Activated naive CD4-positive, alpha-beta T cell treated with anti-CD3 and anti-CD28 coated beads for 36 hours (primary cell): ENCODE measurements around the gene ZCCHC8. TPM values are rescaled to one million over a fixed set of nuclear protein-coding genes. Genes with fewer than 3 reads are reported as not detected.
A peak's percentile ranks its signal among the peaks of the same experiment; 100 is the strongest.
"Not testable (repeated sequence)": the region's sequence is repeated elsewhere in the genome, so short reads cannot be mapped to it uniquely, and the experiment has no call there.

Experiments used
- CTCF ChIA-PET: fragments of 350-600 bp; sonication (Branson Sonifier 250); formaldehyde crosslinking; loops from one replicate; lab custom pipeline; 2021; ENCODE audit warnings: antibody characterized with exemption; lab: Charles Lee
- DNase-seq: peaks from one replicate; pipeline ENCODE4 v3.0.0-alpha.2; 2020
- H3K27ac Mint-ChIP-seq: one replicate; pipeline ENCODE4 v1.8.0; 2021; ENCODE audit warnings: mild to moderate bottlenecking, mixed read lengths
- H3K27me3 Mint-ChIP-seq: one replicate; pipeline ENCODE4 v1.8.0; 2021; ENCODE audit warnings: low read depth, mixed read lengths
- H3K36me3 Mint-ChIP-seq: one replicate; pipeline ENCODE4 v1.8.0; 2021; ENCODE audit warnings: low read depth, mixed read lengths
- H3K4me1 Mint-ChIP-seq: one replicate; pipeline ENCODE4 v1.8.0; 2021; ENCODE audit warnings: low read depth, mixed read lengths
- H3K4me3 Mint-ChIP-seq: one replicate; pipeline ENCODE4 v1.8.0; 2021; ENCODE audit warnings: mild to moderate bottlenecking, moderate library complexity, mixed read lengths
- H3K9me3 Mint-ChIP-seq: one replicate; pipeline ENCODE4 v1.8.0; 2021; ENCODE audit warnings: mixed read lengths
- intact Hi-C: fragments of 100-400 bp; cut with micrococcal nuclease; formaldehyde crosslinking; loops from one replicate; pipeline ENCODE4 v1.15.1; 2023
- total RNA-seq, 2 experiments: library from RNA; stranded (reverse); gene quantifications; one replicate each; pipeline ENCODE4 v1.2.3, GENCODE V29; 2021

Gene ZCCHC8
- total RNA-seq, 2 experiments from 2014 or later, result 25.9 to 26.0 TPM

DNA sequence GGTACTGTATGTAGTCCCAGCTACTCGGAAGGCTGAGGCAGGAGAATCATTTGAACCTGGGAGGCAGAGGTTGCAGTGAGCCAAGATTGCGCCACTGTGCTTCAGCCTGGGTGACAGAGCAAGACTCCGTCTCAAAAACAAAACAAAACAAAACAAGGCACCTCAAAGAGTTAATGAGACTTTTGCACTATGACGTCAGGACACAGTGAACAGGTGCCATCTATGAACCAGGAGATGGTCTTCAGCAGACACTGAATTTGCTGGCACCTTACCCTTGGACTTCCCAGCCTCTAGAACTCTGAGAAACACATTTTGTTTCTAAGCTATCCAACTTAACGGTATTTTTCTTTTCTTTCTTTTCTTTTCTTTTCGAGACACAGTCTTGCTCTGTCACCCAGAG lies 54.3 kb downstream of the ZCCHC8 start:
- CTCF ChIA-PET, result interaction anchor here (0.5 to 0.6 kb wide), 2 partner anchors 52 to 323 kb away, joined by 3 read pairs; no protein-coding TSS in a partner anchor
- DNase-seq, H3K27ac Mint-ChIP-seq, intact Hi-C loops, H3K27me3 Mint-ChIP-seq, H3K36me3 Mint-ChIP-seq, H3K4me1 Mint-ChIP-seq, H3K9me3 Mint-ChIP-seq, H3K4me3 Mint-ChIP-seq: not testable (repeated sequence)

DNA sequence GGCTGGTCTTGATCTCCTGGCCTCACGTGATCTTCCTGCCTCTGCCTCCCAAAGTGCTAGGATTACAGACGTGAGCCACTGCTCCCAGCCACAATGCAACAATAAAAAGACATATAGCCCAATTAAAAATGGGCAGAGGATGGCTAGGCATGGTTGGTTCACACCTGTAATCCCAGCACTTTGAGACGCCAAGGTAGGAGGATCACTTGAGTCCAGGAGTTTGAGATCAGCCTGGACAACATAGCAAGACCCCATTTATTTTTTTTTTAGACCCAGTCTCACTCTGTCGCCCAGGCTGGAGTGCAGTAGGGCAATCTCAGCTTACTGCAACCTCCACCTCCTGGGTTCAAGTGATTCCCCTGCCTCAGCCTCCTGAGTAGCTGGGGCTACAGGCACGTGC lies 56.7 kb downstream of the ZCCHC8 start:
- H3K9me3 Mint-ChIP-seq, DNase-seq, H3K27me3 Mint-ChIP-seq, H3K36me3 Mint-ChIP-seq, H3K4me3 Mint-ChIP-seq, H3K27ac Mint-ChIP-seq, H3K4me1 Mint-ChIP-seq, intact Hi-C loops: not testable (repeated sequence)
- CTCF ChIA-PET, result interaction anchor here (1.4 kb wide), 1 partner anchor 44 kb away, joined by 3 read pairs; no protein-coding TSS in a partner anchor

- H3K4me3 Mint-ChIP-seq, H3K36me3 Mint-ChIP-seq, H3K9me3 Mint-ChIP-seq, DNase-seq, H3K27me3 Mint-ChIP-seq, H3K27ac Mint-ChIP-seq, intact Hi-C loops, H3K4me1 Mint-ChIP-seq: not testable (repeated sequence)
- CTCF ChIA-PET, result interaction anchor here (0.6 to 1.3 kb wide), 2 partner anchors 33 to 386 kb away, joined by 4 read pairs; no protein-coding TSS in a partner anchor
These were observed 61.9 kb downstream of the ZCCHC8 start for GRCh38 chr12:122438822-122439221.

DNA sequence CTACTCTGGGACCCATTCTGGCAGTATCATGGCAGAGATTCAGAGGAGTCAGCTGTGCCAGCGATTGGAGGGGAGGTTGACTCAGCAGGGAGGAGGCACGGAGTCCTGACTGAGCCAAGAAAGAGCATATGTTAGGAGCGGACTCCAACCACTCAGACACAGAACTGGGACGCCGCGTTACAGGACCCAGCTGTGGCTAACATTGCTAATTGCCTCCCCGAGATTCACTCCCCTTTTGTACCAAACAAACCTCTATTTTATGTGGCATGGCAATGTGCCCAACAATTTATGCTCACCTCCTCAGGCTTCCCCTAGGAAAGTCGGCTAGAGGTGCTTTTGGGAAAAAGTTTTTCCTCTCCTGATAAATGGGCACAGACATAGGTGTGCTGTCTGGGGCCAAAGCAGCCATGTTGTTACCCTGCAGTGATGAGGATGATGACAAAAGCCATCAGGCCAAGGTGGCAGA lies 63.0 kb downstream of the ZCCHC8 start:
- intact Hi-C loops, result no loop called here
- H3K4me1 Mint-ChIP-seq, result no peaks in the 10 kb centered on the region
- DNase-seq, result no peak
- no peaks in the 10 kb centered on the region for H3K36me3 Mint-ChIP-seq
- no peaks in the 10 kb centered on the region for H3K9me3 Mint-ChIP-seq
- H3K4me3 Mint-ChIP-seq, result no peak overlapping the region
- CTCF ChIA-PET, result no interaction called here
- H3K27me3 Mint-ChIP-seq, result no peaks in the 10 kb centered on the region
- no peak overlapping the region for H3K27ac Mint-ChIP-seq

DNA sequence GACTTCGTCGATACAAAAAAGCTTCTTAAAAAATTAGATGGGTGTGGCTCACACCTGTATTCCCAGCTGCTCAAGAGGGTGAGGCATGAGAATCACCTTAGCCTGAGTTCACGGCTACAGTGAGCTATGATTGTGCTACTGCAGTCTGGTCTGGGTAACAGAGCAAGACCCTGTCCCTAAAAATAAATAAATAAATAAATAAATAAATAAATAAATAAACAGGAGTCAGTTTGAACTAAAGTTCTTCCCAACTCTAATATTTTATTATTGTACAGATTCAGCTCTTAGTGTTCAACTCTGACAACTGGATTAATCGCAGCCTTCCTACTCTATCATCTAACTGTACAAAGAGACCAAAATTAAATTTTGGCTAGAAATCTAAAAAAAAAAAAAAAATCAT lies 65.5 kb downstream of the ZCCHC8 start:
- Mint-ChIP-seq H3K4me3 (no peak overlapping the region), H3K36me3 (no peaks in the 10 kb centered on the region), H3K27me3 (no peaks in the 10 kb centered on the region), H3K4me1 (no peaks in the 10 kb centered on the region), H3K27ac (no peak overlapping the region), H3K9me3 (no peaks in the 10 kb centered on the region)
- intact Hi-C loops, result no loop called here
- no peak for DNase-seq
- CTCF ChIA-PET, result interaction anchor here (0.9 to 1.4 kb wide), 2 partner anchors 35 to 36 kb away, joined by 3 to 5 read pairs; no protein-coding TSS in a partner anchor

DNA sequence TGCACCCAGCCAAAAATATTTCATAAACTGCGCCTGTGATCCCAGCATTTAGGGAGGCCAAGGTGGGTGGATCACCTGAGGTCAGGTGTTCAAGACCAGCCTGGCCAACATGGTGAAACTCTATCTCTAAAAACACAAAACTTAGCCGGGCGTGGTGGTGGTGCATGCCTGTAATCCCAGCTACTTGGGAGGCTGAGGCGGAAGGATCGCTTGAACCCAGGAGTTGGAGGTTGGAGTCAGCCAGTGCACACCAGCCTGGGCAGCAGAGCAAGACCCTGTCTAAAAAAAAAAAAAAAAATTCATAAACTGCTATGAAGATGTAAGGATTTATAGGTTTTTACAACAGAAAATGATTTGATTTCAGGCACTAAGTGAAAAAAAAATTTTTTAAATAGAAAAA lies 71.7 kb downstream of the ZCCHC8 start:
- H3K9me3 Mint-ChIP-seq, H3K4me3 Mint-ChIP-seq, DNase-seq, intact Hi-C loops, H3K27ac Mint-ChIP-seq, H3K27me3 Mint-ChIP-seq, H3K36me3 Mint-ChIP-seq, H3K4me1 Mint-ChIP-seq: not testable (repeated sequence)
- CTCF ChIA-PET, result interaction anchor here (0.7 to 1.0 kb wide), 2 partner anchors 93 to 305 kb away, joined by 4 to 8 read pairs; no protein-coding TSS in a partner anchor

DNA sequence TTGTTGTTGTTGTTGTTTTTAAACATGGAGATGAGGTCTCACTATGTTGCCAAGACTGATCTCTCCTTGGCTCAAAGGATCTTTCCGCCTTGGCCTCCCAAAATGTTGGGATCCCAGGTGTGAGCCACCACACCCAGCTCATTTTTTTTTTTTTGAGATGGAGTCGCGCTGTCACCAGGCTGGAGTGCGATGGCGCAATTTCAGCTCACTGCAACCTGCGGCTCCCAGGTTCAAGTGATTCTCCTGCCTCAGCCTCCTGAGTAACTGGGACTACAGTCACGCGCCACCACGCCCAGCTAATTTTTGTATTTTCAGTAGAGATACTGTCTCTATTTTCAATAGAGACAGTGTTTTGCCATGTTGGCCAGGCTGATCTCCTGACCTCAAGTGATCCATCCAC lies 73.3 kb downstream of the ZCCHC8 start:
- Mint-ChIP-seq H3K27ac (no peak overlapping the region), H3K36me3 (no peaks in the 10 kb centered on the region), H3K27me3 (peaks cover 3% of the 10 kb centered on the region), H3K9me3 (no peaks in the 10 kb centered on the region), H3K4me1 (peaks cover 9% of the 10 kb centered on the region), H3K4me3 (no peak overlapping the region)
- intact Hi-C loops, result no loop called here
- no peak for DNase-seq
- CTCF ChIA-PET, result interaction anchor here (0.6 to 1.2 kb wide), 5 partner anchors 13 to 182 kb away, joined by 3 to 5 read pairs (median 4); no protein-coding TSS in a partner anchor

DNA sequence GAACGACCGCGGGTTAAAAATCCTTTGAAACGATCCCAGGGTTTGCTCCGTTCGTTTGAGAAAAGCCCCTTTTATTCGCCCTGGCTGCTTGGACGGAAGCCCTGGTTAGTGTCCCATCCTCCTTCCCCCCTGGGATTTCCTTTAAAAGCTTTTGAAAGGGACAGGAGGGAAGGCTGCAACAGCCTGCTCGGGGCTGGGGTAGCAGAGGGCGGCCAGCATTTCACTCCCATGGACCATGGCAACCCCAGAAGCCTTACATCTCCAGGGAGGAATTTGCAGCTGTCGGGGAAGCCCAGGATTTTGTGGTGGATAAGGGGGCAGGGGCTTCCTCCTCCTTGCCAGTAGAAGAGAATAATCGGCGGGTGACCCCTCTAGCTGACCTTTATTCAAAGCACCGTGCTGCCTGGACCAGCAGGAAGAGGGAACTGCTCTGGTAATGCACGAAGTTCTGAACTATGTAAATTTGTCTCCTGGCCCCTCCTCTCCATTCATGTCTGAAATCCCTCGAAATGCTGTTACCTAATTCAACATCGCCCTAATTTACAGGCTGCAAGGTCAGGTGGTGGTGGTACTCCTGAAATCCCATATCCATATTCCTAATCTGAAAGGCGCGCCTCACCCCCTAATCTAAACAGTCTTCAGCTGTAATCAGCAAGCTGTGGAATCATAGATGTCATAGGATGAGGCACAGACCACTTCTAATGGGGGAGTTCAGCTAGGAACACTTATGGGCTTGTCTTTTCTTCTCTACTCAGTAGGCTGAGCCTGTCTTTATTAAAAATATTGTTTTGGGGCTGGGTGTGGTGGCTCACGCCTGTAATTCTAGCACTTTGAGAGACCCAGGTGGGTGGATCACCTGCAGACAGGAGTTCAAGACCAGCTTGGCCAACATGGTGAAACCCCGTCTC lies 77.2 kb downstream of the ZCCHC8 start:
- Mint-ChIP-seq H3K36me3 (no peaks in the 10 kb centered on the region), H3K4me3 (peak overlapping the region; percentile 85), H3K27ac (peak overlapping the region; percentile 90), H3K9me3 (no peaks in the 10 kb centered on the region), H3K27me3 (peaks cover 3% of the 10 kb centered on the region), H3K4me1 (peaks cover 32% of the 10 kb centered on the region)
- peak; percentile 18 for DNase-seq
- CTCF ChIA-PET, result interaction anchor here (0.6 to 1.9 kb wide), 9 partner anchors 23 to 103 kb away, joined by 3 to 9 read pairs (median 4); partner anchors contain the start of gene RSRC2
- intact Hi-C loops, result loop anchor here (1.0 to 5.0 kb wide), 6 partner anchors 29 to 309 kb away; partner anchors contain the start of genes DIABLO, HCAR1, KNTC1 and RSRC2

DNA sequence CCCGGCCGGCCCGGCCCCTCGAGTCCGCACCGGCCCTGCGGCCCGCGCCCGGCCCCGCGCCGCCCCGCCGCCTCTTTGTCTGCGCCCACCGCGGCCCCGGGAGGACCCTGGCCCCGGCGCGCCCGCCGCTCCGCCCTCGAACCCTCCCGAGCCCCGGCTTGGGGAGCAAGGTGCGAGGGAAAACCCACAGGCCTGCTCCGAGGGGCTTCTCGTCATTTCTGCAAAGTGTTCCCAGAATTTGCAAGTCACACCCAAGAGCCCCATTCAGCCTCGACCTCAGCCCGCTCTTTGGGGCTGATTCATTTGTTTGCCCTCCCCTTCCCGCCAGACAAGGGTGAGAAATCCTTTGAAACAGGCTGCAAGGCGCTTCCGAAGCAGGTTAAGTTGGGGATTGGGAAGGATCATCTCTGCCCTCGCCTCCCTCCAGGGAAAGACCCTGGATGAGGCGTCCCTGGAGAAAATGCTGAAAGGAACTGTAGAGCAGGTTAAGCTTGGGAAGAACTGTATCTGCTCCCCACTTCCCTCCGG lies 77.9 kb downstream of the ZCCHC8 start:
- Mint-ChIP-seq H3K9me3 (no peaks in the 10 kb centered on the region), H3K4me3 (peak overlapping the region; percentile 85), H3K27ac (peak overlapping the region; percentile 90), H3K36me3 (no peaks in the 10 kb centered on the region), H3K4me1 (peaks cover 37% of the 10 kb centered on the region), H3K27me3 (peaks cover 3% of the 10 kb centered on the region)
- CTCF ChIA-PET, result interaction anchor here (0.6 to 1.9 kb wide), 10 partner anchors 16 to 103 kb away, joined by 3 to 18 read pairs (median 5); partner anchors contain the start of gene RSRC2
- peak; percentile 81 for DNase-seq
- intact Hi-C loops, result loop anchor here (1.0 to 5.0 kb wide), 7 partner anchors 30 to 330 kb away; partner anchors contain the start of genes DENR, DIABLO, HCAR1 and KNTC1

GRCh38 chr12:122421821-122422729 lies 78.7 kb downstream of the ZCCHC8 start, which contains the start of gene CLIP1:
TSS of gene CLIP1 (minus strand) at chr12:122422669. CDS start at chr12:122380452, 42,217 bp downstream.
- Mint-ChIP-seq H3K4me3 (peak within 1 kb of the TSS; percentile 88), H3K27ac (peak within 1 kb of the TSS; percentile 90), H3K36me3 (no peaks in the 10 kb centered on the region), H3K4me1 (peaks cover 38% of the 10 kb centered on the region), H3K27me3 (peaks cover 3% of the 10 kb centered on the region), H3K9me3 (no peaks in the 10 kb centered on the region)
- DNase-seq, result peak; percentile 62
- intact Hi-C loops, result loop anchor here (1.0 to 5.0 kb wide), 7 partner anchors 9 to 330 kb away; partner anchors contain the start of genes DENR, HCAR1, KNTC1 and RSRC2
- CTCF ChIA-PET, result interaction anchor here (0.5 to 1.9 kb wide), 6 partner anchors 10 to 66 kb away, joined by 3 to 18 read pairs (median 5); no protein-coding TSS in a partner anchor
